ENCODE measurements around the gene RABGEF1. TPM values are rescaled to one million over a fixed set of nuclear protein-coding genes. Genes with fewer than 3 reads are reported as not detected.
"Not testable (repeated sequence)": the region's sequence is repeated elsewhere in the genome, so short reads cannot be mapped to it uniquely, and the experiment has no call there.

The RABGEF1 gene
- total RNA-seq, 5 donors from 2014 or later (not counting 1 experiment from before 2014, with no cell fraction given): 18.2 to 22.6 (median 20.9) TPM

- ATAC-seq (replicated peaks in 1 of 4) (no peak), DNase-seq (no peak)
- Histone ChIP-seq H3K27ac (ENCODE audit: low read length) (no peak overlapping the region), H3K4me1 (ENCODE audit: control insufficient read depth in 1 of 2, extremely low read depth in 1 of 2, insufficient read depth in 2 of 2, low read length in 2 of 2) (peaks cover 6 to 41% of the 10 kb centered on the region in 2 experiments), H3K4me3 (ENCODE audit: control insufficient read depth in 1 of 2, extremely low read depth in 1 of 2, low read length in 1 of 2) (no peak overlapping the region), H3K9me3 (no peaks in the 10 kb centered on the region), H3K27me3 (replicated peaks in 1 of 2; ENCODE audit: control insufficient read depth in 2 of 2, extremely low read depth in 1 of 2, insufficient read depth in 2 of 2, low read length in 1 of 2) (no peaks in the 10 kb centered on the region), H3K36me3 (ENCODE audit: control insufficient read depth in 2 of 2, extremely low read depth in 1 of 2, insufficient read depth in 1 of 2, low read length in 1 of 2) (no peaks in the 10 kb centered on the region)
- ChIA-PET CTCF (no interaction called here), POLR2A (no interaction called here)
- H3K4me3 Mint-ChIP-seq: no peak overlapping the region
- H3K9me3 Mint-ChIP-seq: peaks cover 0 to 12% (median 12%) of the 10 kb centered on the region in 3 donors
- peak overlapping the region in 1 of 2 donors; percentile 44 for H3K27ac Mint-ChIP-seq
- H3K27me3 Mint-ChIP-seq: no peaks in the 10 kb centered on the region
- peaks cover 40 to 46% (median 45%) of the 10 kb centered on the region in 3 donors for H3K4me1 Mint-ChIP-seq
- H3K36me3 Mint-ChIP-seq: peaks cover 19% of the 10 kb centered on the region
- 95% methylated on average over 3 of the region's 6 CpGs for WGBS (ENCODE audit: insufficient coverage)
Measured at GRCh38 chr7:66737667-66738066, 2.9 kb upstream of the RABGEF1 start.

GRCh38 chr7:66739477-66739876 lies 1.1 kb upstream of the RABGEF1 start:
- WGBS (ENCODE audit: insufficient coverage): 96% methylated on average over 5 of the region's 14 CpGs
- Mint-ChIP-seq H3K27me3 (no peaks in the 10 kb centered on the region), H3K4me1 (peaks cover 32 to 53% (median 50%) of the 10 kb centered on the region in 3 donors), H3K27ac (peak overlapping the region; percentile 88 to 95), H3K9me3 (peaks cover 0 to 12% (median 12%) of the 10 kb centered on the region in 3 donors), H3K36me3 (peaks cover 19% of the 10 kb centered on the region), H3K4me3 (peak overlapping the region; percentile 93 to 98 (median 95))
- peak overlapping the region; percentile 91 for H3K27ac ChIP-seq (ENCODE audit: low read length)
- H3K27me3 ChIP-seq (replicated peaks in 1 of 2; ENCODE audit: control insufficient read depth in 2 of 2, extremely low read depth in 1 of 2, insufficient read depth in 2 of 2, low read length in 1 of 2): no peaks in the 10 kb centered on the region
- H3K4me1 ChIP-seq (ENCODE audit: control insufficient read depth in 1 of 2, extremely low read depth in 1 of 2, insufficient read depth in 2 of 2, low read length in 2 of 2): peaks cover 6 to 46% of the 10 kb centered on the region in 2 experiments
- POLR2A ChIA-PET: interaction anchor here (0.5 to 1.9 kb wide), 10 partner anchors 14 to 256 kb away, joined by 3 to 8 read pairs (median 6); partner anchors contain the start of gene SBDS (in 1 of the 2)
- H3K36me3 ChIP-seq (ENCODE audit: control insufficient read depth in 2 of 2, extremely low read depth in 1 of 2, insufficient read depth in 1 of 2, low read length in 1 of 2): no peaks in the 10 kb centered on the region
- no peaks in the 10 kb centered on the region for H3K9me3 ChIP-seq
- H3K4me3 ChIP-seq (ENCODE audit: control insufficient read depth in 1 of 2, extremely low read depth in 1 of 2, low read length in 1 of 2): peak overlapping the region; percentile 77 to 83
- ATAC-seq (replicated peaks in 1 of 4) (no peak), DNase-seq (peak in 1 of 35 experiments; percentile 10)
- CTCF ChIA-PET: interaction anchor here in 1 of 2 donors (0.6 kb wide), 1 partner anchor 85 kb away, joined by 6 read pairs; no protein-coding TSS in a partner anchor

GRCh38 chr7:66739953-66740301 lies 606 bp upstream of the RABGEF1 start:
- ChIA-PET POLR2A (interaction anchor here (0.5 to 1.9 kb wide), 10 partner anchors 56 to 255 kb away, joined by 3 to 8 read pairs (median 6); partner anchors contain the start of gene SBDS (in 1 of the 2)), CTCF (interaction anchor here in 1 of 2 donors (0.6 kb wide), 1 partner anchor 86 kb away, joined by 6 read pairs; no protein-coding TSS in a partner anchor)
- Histone ChIP-seq H3K27ac (ENCODE audit: low read length) (peak overlapping the region; percentile 91), H3K9me3 (no peaks in the 10 kb centered on the region), H3K27me3 (replicated peaks in 1 of 2; ENCODE audit: control insufficient read depth in 2 of 2, extremely low read depth in 1 of 2, insufficient read depth in 2 of 2, low read length in 1 of 2) (no peaks in the 10 kb centered on the region), H3K4me3 (ENCODE audit: control insufficient read depth in 1 of 2, extremely low read depth in 1 of 2, low read length in 1 of 2) (peak overlapping the region; percentile 77 to 83), H3K4me1 (ENCODE audit: control insufficient read depth in 1 of 2, extremely low read depth in 1 of 2, insufficient read depth in 2 of 2, low read length in 2 of 2) (peaks cover 6 to 46% of the 10 kb centered on the region in 2 experiments), H3K36me3 (ENCODE audit: control insufficient read depth in 2 of 2, extremely low read depth in 1 of 2, insufficient read depth in 1 of 2, low read length in 1 of 2) (no peaks in the 10 kb centered on the region)
- WGBS (ENCODE audit: insufficient coverage): 0% methylated on average over 7 of the region's 12 CpGs
- H3K27ac Mint-ChIP-seq: peak overlapping the region; percentile 88 to 95
- peak in 3 of 35 experiments; percentile 1 to 7 (median 1) for DNase-seq
- H3K4me3 Mint-ChIP-seq: peak overlapping the region; percentile 93 to 98 (median 95)
- peaks cover 0 to 12% (median 12%) of the 10 kb centered on the region in 3 donors for H3K9me3 Mint-ChIP-seq
- H3K36me3 Mint-ChIP-seq: peaks cover 16% of the 10 kb centered on the region
- peak in 2 of 4 experiments; percentile 1 for ATAC-seq (replicated peaks in 1 of 4)
- no peaks in the 10 kb centered on the region for H3K27me3 Mint-ChIP-seq
- peaks cover 32 to 56% (median 53%) of the 10 kb centered on the region in 3 donors for H3K4me1 Mint-ChIP-seq

GRCh38 chr7:66740980-66741709 lies 612 bp downstream of the RABGEF1 start:
- CTCF ChIA-PET: not testable (repeated sequence)

GRCh38 chr7:66741710-66742049 lies 1.1 kb downstream of the RABGEF1 start:
- no peaks in the 10 kb centered on the region for H3K9me3 Mint-ChIP-seq
- peak overlapping the region; percentile 93 to 98 (median 95) for H3K4me3 Mint-ChIP-seq
- no peaks in the 10 kb centered on the region for H3K27me3 Mint-ChIP-seq
- peaks cover 26 to 55% (median 50%) of the 10 kb centered on the region in 3 donors for H3K4me1 Mint-ChIP-seq
- Histone ChIP-seq H3K4me3 (ENCODE audit: control insufficient read depth in 1 of 2, extremely low read depth in 1 of 2, low read length in 1 of 2) (peak overlapping the region; percentile 77 to 83), H3K36me3 (ENCODE audit: control insufficient read depth in 2 of 2, extremely low read depth in 1 of 2, insufficient read depth in 1 of 2, low read length in 1 of 2) (no peaks in the 10 kb centered on the region), H3K27ac (ENCODE audit: low read length) (peak overlapping the region; percentile 29), H3K4me1 (ENCODE audit: control insufficient read depth in 1 of 2, extremely low read depth in 1 of 2, insufficient read depth in 2 of 2, low read length in 2 of 2) (peaks cover 6 to 43% of the 10 kb centered on the region in 2 experiments), H3K27me3 (replicated peaks in 1 of 2; ENCODE audit: control insufficient read depth in 2 of 2, extremely low read depth in 1 of 2, insufficient read depth in 2 of 2, low read length in 1 of 2) (no peaks in the 10 kb centered on the region), H3K9me3 (no peaks in the 10 kb centered on the region)
- ChIA-PET POLR2A (interaction anchor here in 1 of 2 donors (0.6 kb wide), 1 partner anchor 562 kb away, joined by 3 read pairs; no protein-coding TSS in a partner anchor), CTCF (no interaction called here)
- 90% methylated on average over 11 of the region's 17 CpGs for WGBS (ENCODE audit: insufficient coverage)
- ATAC-seq (replicated peaks in 1 of 4): no peak
- no peak overlapping the region for H3K27ac Mint-ChIP-seq
- peaks cover 2% of the 10 kb centered on the region for H3K36me3 Mint-ChIP-seq
- no peak for DNase-seq

More at GRCh38 chr7:66740980-66741709, 612 bp downstream of the RABGEF1 start:
- WGBS (ENCODE audit: insufficient coverage): 0% methylated on average over 44 of the region's 54 CpGs
- H3K27ac Mint-ChIP-seq: peak overlapping the region in 1 of 2 donors; percentile 88
- H3K9me3 Mint-ChIP-seq; H3K36me3 Mint-ChIP-seq; H3K27me3 Mint-ChIP-seq; H3K36me3 ChIP-seq (ENCODE audit: control insufficient read depth in 2 of 2, extremely low read depth in 1 of 2, insufficient read depth in 1 of 2, low read length in 1 of 2); H3K9me3 ChIP-seq; H3K27me3 ChIP-seq (replicated peaks in 1 of 2; ENCODE audit: control insufficient read depth in 2 of 2, extremely low read depth in 1 of 2, insufficient read depth in 2 of 2, low read length in 1 of 2): not testable (repeated sequence)
- peaks cover 6 to 46% of the 10 kb centered on the region in 2 experiments for H3K4me1 ChIP-seq (ENCODE audit: control insufficient read depth in 1 of 2, extremely low read depth in 1 of 2, insufficient read depth in 2 of 2, low read length in 2 of 2)
- H3K4me3 Mint-ChIP-seq: peak overlapping the region; percentile 93 to 98 (median 95)
- DNase-seq (peak in 27 of 35 experiments; percentile 4 to 57 (median 20)), ATAC-seq (replicated peaks in 1 of 4) (peak; percentile 5 to 33 (median 21))
- peak overlapping the region; percentile 77 to 83 for H3K4me3 ChIP-seq (ENCODE audit: control insufficient read depth in 1 of 2, extremely low read depth in 1 of 2, low read length in 1 of 2)
- H3K4me1 Mint-ChIP-seq: peaks cover 30 to 57% (median 53%) of the 10 kb centered on the region in 3 donors
- peak overlapping the region; percentile 91 for H3K27ac ChIP-seq (ENCODE audit: low read length)
- POLR2A ChIA-PET: interaction anchor here (0.5 to 1.9 kb wide), 8 partner anchors 60 to 562 kb away, joined by 3 to 8 read pairs (median 4); partner anchors contain the start of gene SBDS (in 1 of the 2)

GRCh38 chr7:66742298-66742697 lies 1.8 kb downstream of the RABGEF1 start:
- H3K4me3 Mint-ChIP-seq: peak overlapping the region; percentile 49 to 98 (median 93)
- H3K36me3 Mint-ChIP-seq; H3K27me3 Mint-ChIP-seq; H3K9me3 ChIP-seq; H3K36me3 ChIP-seq (ENCODE audit: control insufficient read depth in 2 of 2, extremely low read depth in 1 of 2, insufficient read depth in 1 of 2, low read length in 1 of 2); DNase-seq; H3K4me3 ChIP-seq (ENCODE audit: control insufficient read depth in 1 of 2, extremely low read depth in 1 of 2, low read length in 1 of 2); H3K9me3 Mint-ChIP-seq; H3K27ac ChIP-seq (ENCODE audit: low read length); CTCF ChIA-PET; ATAC-seq (replicated peaks in 1 of 4); H3K27me3 ChIP-seq (replicated peaks in 1 of 2; ENCODE audit: control insufficient read depth in 2 of 2, extremely low read depth in 1 of 2, insufficient read depth in 2 of 2, low read length in 1 of 2): not testable (repeated sequence)
- H3K27ac Mint-ChIP-seq: peak overlapping the region; percentile 48 to 68
- H3K4me1 ChIP-seq (ENCODE audit: control insufficient read depth in 1 of 2, extremely low read depth in 1 of 2, insufficient read depth in 2 of 2, low read length in 2 of 2): peaks cover 6 to 37% of the 10 kb centered on the region in 2 experiments
- peaks cover 25 to 54% (median 48%) of the 10 kb centered on the region in 3 donors for H3K4me1 Mint-ChIP-seq
- POLR2A ChIA-PET: interaction anchor here in 1 of 2 donors (0.6 kb wide), 1 partner anchor 265 kb away, joined by 3 read pairs; no protein-coding TSS in a partner anchor
- WGBS (ENCODE audit: insufficient coverage): 100% methylated on average over 1 of the region's 4 CpGs

Data from T-cell (primary cell).